ENCODE data around the gene RYR3. TPM values are rescaled to one million over a fixed set of nuclear protein-coding genes. Genes with fewer than 3 reads are reported as not detected.

RYR3 gene
- total RNA-seq, 1 experiment from 2014 or later, result 0.44 TPM

Other genes with a start within 250 kb of the RYR3 start
- not detected in 2 replicates for gene FMN1, start 116.3 kb upstream of the RYR3 start, total RNA-seq (2014; rRNA removed; shearing (Covaris generic))

Measured in G401 (cell line).